Effector CD4-positive, alpha-beta T cell (primary cell): ENCODE data around the gene TSPAN8. TPM values are rescaled to one million over a fixed set of nuclear protein-coding genes. Genes with fewer than 3 reads are reported as not detected.
"Not testable (repeated sequence)": the region's sequence is repeated elsewhere in the genome, so short reads cannot be mapped to it uniquely, and the experiment has no call there.

Experiments used
- DNase-seq: peaks from one replicate; pipeline ENCODE4 v3.0.0-alpha.2; 2020
- total RNA-seq: gene quantifications from one replicate; lab custom pipeline; 2026; lab: John Stamatoyannopoulos, UW

TSPAN8 gene
- not detected for total RNA-seq

DNA sequence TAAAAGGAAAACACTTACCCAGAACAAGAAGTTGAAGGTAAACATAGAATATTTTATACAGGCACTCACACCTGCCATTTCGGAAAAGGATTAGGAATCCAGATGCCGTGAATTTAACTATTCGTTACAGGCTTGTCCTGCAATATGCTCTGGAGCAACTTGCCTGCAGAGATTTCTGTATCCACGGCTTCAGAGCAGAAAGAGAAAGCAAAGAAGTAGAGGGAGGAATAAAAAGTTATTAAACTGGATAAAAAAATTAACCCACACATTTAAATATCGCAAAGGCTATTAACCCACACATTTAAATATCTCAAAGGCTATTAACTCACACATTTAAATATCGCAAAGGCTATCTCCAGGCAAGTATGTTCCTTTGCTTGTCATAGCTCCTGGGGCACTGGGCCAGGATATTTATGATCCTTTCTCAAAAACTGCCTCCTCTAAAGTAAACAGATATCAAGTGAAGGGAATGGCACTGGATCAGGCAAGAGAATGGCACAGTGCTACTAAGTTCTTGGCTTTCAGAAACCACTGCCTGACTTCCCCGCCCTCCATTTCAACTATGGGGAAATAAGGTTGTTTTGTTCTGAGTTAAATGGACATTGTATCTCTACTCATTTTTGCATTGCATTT, at the start of gene TSPAN8:
Gene TSPAN8 (minus strand): TSS at position 399 of the 633 bp plus-strand sequence. CDS start 321 bp downstream, at position 78.
- DNase-seq = no peak

DNA sequence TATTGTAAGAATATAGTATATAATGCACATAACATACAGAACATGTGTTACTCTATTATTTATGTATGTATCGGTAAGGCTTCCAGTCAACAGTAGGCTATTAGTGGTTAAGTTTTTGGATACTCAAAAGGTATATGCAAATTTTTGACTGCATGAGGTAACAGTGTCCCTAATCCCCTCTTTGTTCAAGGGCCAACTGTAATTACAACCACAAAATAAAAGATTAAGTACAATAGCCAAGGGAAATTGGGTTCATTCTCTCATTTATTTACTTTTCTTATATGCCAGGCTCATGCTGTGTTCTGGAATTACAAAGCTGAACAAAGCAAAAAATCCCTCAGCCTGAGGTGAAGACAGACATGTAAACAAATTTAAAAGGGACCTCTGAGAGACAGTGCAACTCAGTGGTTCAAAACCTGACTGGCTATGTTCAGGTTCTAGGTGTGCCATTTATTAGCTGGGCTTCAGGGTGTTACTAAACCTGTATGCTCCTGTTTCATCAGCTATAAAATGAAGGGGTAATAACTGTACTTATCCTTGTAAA, 43.4 kb upstream of the TSPAN8 start:
- DNase-seq = no peak

DNA sequence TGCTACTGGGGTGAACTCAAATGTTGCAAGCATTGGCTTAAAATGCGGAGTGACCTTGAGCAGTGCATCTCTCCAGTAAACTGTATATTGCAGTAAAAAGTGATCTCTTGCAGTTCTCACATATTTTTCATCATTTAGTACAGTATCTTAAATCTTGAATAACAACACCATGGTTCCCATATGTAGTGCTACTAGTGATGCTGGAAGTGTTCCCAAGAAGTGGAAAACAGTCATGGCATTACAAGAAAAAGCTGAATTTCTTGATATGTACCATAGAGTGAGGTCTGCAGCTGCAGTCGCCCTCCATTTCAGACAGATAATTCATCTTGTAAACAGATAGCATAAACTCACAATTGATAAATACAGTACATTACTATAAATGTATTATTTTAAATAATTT, 42.9 kb upstream of the TSPAN8 start:
- no peak for DNase-seq

DNA sequence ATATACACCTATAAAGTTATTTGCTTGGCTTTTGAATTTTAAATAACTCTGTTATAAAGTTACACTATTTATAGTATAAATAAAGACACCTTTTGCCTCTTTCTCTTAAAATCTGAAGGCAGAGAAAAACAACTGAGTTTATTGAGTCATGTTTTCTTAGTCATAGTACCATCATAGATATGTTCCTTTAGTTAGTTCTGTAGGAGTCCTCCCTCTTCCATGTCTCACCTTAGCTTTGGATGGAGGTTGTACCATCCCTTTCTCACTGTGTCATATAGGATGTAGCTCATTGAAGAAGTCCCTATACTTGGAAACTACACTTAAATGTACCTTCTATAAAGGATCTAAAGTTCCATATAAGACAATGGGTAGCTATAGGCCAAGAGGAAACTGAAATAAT, 39.7 kb upstream of the TSPAN8 start:
- DNase-seq = no peak

DNA sequence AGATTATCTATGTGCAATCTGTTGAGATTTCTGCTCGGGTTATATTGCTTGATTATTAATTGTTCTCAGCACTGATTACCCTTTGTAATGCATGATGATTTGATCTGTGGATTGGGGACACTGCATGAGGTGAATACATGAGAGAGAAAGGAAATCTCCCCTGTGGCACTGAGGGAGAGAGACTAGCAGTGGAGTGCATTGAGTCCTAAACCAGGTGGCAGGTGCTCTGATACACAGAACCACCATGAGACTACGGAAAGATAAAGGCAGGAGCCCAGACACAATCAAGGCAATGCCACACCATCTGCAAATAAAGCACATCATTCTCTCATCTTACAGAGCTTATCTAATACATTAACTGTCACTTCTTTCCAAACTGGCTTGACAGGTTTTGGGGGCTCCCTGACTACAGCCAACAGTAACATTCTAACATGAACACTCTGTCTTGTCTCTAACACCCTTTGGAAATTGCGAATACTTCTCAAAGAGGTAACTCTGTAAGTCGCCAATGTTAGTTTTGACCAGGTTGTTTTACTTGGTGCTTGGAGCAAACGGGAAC, 37.6 kb upstream of the TSPAN8 start:
- no peak for DNase-seq

DNA sequence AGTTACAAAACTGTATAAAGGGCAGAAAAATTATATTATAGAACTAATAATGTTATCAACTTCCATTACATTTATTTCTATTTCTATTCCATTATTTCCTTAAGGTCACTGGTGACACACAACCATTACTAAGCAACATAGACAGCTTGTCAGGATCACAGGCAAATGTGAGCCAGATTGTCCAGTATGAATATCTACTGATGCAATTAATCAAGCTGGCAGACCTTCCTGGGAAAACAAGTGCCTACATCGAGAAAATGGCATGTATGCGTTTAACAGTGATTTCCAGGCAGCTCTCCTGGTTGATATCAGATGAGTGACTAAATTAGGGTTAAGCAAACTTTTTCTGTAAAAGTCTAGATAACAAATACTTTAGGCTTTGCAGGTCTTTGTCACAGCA, 36.9 kb upstream of the TSPAN8 start:
- no peak for DNase-seq

DNA sequence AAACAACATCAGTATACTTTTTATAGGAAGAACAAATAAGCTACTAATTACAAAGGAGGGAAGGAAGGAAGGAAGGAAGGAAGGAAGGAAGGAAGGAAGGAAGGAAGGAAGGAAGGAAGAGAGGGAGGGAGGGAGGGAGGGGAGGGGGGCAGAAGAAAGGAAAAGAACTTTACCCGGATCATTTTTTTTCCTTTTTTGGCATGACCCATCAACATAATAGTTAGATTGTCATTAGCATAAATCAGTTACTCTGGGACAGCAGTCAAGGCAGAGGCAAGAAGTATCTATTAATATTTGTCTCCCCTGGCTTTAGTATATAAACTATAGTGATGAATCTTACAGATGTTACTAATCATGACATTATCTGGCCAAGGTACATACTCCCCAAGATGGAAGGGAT, 35.2 kb upstream of the TSPAN8 start:
- no peak for DNase-seq

DNA sequence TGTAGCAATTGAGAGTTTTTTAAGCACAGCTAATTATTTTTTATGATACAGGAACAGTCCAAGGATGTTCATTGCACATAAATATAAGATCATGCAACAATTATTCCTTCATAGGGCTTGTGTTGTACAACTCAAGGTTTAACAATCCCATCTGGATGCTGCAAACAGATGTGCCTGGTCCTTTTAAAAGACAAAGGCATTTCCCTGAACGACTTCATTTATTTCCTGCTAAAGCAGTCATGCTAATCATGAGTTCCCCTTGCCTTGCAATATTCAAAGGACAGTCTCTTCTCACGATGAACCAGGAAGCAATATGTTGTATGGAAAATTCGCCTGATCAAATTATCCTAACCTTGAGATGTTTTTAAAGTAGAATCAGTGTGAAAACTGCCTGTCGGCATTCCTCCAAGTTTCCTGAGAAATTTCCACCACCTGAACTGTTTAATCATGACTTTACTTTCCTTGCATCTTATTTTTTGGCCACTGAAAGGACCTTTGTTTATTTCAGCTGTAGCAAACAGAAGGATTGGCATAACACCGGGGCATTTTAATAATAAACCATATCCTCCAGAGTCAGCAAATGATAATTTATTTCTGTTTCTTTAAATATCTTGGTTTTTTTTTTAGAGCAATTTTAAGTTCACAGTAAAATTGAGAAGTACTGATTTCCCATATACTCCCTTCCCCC, 33.9 kb upstream of the TSPAN8 start:
- DNase-seq = no peak

DNA sequence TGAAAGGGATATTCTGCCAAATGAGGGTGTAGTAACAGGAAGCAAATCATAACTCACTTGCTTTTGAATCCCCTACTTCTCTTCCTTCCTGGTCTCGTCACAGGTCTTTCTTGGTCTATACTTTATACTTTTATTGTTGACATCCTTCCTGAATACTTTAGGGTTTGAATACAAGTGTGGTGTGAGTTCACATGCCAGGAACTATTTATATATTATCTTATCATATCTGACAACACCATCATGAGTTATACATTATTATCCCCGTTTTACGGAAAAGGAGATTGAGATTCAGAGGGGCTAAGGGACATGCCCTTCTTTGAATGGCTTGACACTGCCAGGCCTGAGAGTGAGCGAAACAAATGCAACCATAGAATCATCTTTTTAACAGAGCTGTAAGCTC, 33.0 kb upstream of the TSPAN8 start:
- no peak for DNase-seq

DNA sequence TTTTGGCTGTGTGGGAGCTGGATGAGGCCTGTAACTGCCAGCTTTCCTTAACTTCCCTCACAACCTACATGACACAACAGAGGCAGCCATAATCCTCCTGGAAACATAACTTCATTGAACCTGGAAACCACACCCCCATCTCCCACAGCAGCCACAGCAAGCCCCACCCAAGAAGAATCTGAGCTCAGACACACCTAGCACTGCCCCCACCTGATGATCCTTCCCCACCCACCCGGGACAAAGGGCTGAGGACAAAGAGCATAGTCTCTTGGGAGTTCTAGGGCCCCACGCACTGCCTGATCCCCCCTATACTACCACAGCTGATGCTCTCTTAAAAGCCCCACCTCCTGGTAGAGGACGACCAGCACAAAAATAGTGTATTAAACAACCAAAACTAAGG, 29.6 kb upstream of the TSPAN8 start:
- DNase-seq = no peak

DNA sequence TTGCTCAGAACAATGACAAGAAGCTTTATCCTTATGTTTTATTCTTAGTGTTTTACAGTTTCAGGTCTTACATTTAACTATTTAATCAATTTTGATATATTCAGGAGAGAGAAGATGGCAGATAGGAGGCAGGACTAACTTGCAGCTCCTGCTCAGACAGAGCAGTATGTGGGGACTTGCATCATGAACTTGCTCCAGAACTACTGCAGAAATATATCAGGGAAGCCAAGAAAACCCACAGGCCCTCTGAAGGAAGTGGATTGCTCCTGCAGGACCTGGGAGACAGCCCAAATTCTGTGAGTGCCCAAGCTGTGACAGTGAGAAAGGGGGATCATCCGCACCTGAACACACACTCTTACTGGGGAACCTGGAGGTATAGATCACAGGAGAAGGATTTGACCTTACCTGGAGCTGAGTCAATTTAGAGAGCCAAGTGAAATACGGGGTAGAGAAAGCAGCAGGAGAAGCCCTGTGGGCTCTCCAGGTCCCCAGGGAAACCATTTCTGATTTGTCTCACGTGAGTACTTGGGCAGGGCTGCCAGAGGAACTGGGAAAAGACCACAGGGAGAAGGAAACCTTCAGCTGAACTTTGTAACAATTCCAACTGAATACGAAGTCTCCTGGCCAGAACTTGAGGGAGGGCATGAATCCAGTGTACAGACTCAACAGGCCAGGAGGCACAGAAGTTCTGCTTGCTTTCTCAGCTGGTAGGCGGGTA, 28.9 kb upstream of the TSPAN8 start:
- DNase-seq = no peak

DNA sequence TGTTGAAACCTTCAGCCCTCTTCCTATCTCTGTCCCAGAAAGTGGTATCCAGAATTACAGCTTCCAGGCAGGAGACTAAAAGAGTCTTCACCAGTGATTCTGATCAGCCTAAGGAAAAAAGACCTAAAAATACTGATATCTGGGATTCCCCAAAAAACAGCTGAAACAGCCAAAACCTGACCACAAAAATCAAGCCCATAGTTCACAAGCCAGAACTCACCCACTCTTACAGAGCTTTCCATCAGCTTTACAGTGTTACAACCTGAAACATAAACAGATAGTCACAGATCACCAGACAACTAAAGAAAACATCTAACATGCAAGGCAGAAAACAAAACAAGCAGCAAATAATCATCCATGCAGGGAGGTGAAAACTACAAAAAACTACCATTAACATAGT, 26.0 kb upstream of the TSPAN8 start:
- DNase-seq = no peak

DNA sequence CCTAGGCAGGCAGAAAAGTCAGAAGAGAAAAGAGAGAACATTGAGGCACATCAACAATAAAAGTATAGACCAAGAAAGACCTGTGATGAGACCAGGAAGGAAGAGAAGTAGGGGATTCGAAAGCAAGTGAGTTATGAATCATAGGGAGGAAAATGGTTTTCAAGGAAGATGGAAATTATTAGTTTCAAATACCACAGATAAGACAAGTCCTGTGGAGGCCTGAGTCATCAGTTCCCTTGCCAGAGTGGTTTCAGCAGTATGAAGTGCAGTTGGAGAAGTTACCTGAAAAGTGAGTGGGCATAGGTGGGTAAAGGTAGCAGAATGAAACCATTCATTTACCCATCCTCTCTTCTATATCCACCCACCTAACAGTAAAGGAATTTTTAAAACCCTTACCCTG, 25.2 kb upstream of the TSPAN8 start:
- DNase-seq = no peak

DNA sequence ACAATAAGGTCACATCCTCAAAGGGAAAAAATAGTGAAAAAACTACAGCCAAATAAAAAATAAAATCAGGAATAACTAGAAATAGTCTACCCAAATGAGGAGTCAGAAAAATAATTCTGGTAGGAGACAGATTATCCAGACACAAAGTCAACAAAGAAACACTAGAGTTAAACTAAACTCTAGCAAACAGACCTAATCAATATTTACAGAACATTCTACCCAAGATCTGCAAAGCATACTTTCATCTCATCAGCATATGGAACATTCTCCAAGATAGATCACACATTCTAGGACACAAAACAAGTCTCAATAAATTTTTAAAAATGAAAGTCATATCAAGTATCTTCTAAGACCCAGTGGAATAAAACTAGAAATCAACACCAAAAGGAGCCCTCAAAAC, 20.4 kb upstream of the TSPAN8 start:
- no peak for DNase-seq

DNA sequence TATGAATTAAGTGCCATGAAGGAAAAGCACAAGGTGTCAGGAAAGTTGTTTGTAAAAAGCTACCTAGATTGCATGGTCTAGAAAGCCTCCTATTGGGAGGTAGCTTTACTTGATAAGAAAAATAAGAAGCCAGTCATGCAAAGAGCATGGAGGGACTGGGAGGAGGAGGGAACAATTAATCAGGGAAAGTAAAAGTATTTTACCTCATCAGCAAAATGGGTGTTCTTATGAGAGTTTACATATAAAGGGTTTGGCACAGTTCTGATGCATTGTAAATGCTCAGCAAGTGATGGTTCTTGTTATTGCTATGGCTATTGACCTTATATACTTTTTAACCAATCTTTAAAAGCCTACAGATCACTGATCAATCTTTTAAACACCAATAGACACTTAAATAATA, 17.0 kb upstream of the TSPAN8 start:
- DNase-seq = no peak

DNA sequence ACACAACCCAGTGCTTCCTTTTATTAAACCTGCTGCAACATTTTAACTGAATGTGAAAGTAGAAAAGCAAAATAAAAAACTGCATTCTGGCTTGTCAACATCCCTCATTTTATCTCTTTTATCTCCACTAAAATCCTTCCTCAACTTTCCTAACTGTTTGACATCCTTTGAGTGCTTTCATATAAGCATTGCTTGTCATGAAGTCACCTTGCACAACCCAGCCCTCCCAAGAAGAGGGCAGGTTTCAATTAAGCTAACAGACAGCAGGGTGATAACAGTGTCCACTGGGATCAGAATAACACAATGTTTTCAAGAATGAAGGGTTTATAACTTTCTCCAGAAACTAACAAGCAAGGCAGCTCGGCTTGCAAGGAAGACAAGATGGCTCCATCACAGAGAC, 16.3 kb upstream of the TSPAN8 start:
- DNase-seq = no peak

DNA sequence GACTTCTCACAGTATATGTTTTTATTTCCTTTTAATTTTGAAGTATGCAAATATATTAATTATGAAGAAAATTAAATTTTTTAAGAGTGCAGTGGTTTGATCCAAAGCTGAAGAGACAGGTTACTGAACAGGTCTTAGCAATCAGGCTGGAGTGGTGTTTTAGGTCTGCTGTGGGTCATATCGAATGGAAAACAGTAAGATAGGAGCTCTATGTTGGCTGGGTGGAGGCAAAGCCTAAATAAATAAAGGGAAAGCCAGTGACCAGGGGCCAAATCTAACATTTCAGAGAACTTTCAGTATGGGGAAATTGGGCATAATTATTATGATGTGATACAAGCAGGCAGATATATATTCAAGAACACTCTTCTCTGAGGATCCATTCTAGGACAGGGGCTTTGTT, 12.7 kb upstream of the TSPAN8 start:
- DNase-seq = no peak

DNA sequence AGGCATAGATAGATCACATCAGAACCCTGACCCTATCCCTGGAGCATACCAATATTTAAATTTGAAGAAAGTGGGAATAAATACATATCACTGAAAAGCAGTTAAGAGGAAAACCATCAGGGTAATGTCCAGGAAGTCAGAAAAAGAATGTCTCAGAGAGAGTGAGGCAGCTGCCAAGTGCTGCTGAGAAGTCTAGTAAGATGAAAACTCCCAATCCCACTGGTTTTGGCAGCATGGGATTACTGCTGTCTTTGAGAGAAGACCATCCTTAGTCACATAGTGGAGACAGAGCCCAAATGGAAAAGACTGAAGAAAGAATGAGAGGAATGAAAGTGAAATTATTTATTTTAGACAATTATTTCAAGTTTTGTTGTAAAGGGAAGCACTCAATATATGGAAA, 11.5 kb upstream of the TSPAN8 start:
- no peak for DNase-seq

DNA sequence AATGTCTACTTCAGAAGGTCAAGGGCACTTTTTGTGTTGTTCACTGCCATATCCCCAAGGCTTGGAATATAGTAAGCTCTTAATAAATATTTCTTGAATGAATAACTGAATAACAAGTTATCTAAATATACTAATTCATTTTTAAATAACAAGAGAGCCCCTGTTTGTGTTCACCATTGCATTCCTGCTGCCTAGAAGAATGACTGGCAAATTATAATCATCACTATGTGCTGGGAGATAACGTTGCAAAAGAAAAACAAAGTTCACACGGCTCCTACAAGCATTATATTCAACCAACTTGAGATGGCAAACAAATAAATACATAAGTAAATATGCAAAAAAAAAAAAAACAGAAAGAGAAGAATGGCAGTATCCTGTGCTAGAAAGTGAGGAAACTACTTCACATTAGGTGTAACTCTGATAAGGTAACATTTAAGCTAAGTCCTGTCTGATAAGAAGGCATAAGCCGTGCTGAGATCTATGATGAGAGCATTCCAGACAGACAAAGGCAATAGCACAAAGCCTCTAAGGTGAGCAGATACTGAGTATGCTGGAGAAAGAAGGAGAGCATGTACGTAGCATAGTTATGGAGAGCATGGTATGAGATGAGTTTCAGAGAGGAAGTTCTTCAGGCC, 9.2 kb upstream of the TSPAN8 start:
- no peak for DNase-seq

DNA sequence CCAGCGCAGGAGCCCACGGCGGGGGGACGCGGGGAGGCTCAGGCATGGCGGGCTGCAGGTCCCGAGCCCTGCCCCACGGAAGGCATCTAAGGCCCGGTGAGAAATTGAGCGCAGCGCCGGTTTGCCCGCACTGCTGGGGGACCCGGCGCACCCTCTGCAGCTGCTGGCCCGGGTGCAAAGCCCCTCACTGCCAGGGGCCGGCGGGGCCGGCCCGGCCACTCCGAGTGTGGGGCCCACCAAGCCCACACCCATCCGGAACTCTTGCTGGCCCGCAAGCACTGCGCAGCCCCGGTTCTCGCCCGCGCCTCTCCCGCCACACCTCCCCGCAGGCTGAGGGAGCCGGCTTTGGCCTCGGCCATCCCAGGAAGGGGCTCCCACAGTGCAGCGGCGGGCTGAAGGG, 8.5 kb upstream of the TSPAN8 start:
- DNase-seq = no peak

DNA sequence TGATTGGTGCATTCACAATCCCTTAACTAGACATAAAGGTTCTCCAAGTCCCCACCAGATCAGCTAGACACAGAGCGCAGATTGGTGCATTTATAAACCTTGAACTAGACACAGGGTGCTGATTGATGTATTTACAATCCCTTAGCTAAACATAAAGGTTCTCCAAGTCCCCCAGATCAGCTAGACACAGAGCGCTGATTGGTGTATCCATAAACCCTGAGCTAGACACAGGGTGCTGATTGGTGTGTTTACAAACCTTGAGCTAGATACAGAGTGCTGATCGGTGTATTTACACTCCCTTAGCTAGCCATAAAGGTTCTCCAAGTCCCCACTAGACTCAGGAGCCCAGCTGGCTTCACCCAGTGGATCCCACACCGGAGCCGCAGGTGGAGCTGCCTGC, 8.0 kb upstream of the TSPAN8 start:
- not testable (repeated sequence) for DNase-seq

DNA sequence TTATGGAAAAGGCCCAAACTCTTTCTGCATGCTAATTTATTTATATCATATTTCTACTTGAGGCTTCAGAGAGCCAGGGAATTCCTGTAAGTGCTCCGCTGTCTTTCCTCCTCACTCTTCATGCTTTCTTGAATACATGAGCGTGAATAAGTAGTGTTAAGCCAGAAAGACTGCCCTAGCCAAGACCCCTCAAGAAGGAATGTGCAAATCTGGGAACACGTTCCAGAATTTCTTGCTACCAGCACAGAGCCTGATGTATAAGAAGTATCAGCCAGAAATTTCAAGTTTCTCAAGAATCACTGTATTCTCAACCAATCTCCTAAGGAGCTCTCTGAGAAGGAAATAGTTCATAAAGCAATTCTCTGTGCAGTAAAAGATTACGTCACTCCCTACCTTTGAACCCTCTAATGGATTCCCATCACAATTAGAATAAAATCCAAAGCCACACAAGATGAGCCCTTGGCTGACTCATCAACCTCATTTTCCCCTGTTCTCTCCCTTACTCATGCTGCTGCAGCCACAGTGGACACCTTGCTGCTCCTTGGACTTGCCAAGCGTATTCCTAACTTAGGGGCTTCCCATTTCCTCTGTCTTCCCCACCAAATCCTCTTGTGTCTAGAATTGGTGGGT, 6.9 kb upstream of the TSPAN8 start:
- DNase-seq = no peak

DNA sequence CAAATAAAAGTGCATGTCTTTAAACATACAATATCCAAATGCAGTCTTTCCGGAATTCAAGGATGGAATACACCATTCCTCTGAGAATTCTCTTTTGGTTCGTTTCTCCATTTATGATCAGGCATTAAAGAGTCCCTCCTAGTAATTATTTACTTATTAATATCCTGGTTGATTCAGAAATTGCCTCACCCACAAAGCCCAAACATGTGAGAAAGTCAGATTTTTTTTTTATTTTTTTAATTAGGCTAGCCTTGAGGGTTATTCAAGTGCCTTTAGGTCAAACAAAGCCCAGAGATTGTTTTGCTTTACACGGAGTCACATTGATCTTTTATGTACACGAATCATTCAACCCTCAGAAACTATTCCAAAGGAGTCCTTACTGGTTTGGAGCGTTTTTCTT, 6.4 kb upstream of the TSPAN8 start:
- DNase-seq = no peak
